Osteocyte (in vitro differentiated cells): ENCODE data around the gene ZCCHC24. TPM values are rescaled to one million over a fixed set of nuclear protein-coding genes. Genes with fewer than 3 reads are reported as not detected.

Experiments
- DNase-seq: peaks from one replicate; pipeline ENCODE4 v3.0.0; 2021; ENCODE audit warnings: mixed read lengths; ENCODE audit not compliant: unreplicated experiment; ENCODE audit errors: extremely low spot score
- H3K27ac Mint-ChIP-seq: one replicate; pipeline ENCODE4 v1.8.0; 2021; ENCODE audit warnings: mild to moderate bottlenecking, mixed read lengths; ENCODE audit not compliant: unreplicated experiment
- H3K27me3 Mint-ChIP-seq: one replicate; pipeline ENCODE4 v1.8.0; 2021; ENCODE audit warnings: mixed read lengths; ENCODE audit not compliant: unreplicated experiment
- H3K36me3 Mint-ChIP-seq: one replicate; pipeline ENCODE4 v1.8.0; 2021; ENCODE audit warnings: mixed read lengths; ENCODE audit not compliant: unreplicated experiment
- H3K4me1 Mint-ChIP-seq: one replicate; pipeline ENCODE4 v1.8.0; 2021; ENCODE audit warnings: mixed read lengths; ENCODE audit not compliant: unreplicated experiment
- H3K4me3 Mint-ChIP-seq: one replicate; pipeline ENCODE4 v1.8.0; 2021; ENCODE audit warnings: mild to moderate bottlenecking, moderate library complexity, mixed read lengths; ENCODE audit not compliant: unreplicated experiment
- H3K9me3 Mint-ChIP-seq: one replicate; pipeline ENCODE4 v1.8.0; 2021; ENCODE audit warnings: mixed read lengths; ENCODE audit not compliant: unreplicated experiment
- total RNA-seq: library from RNA; stranded (reverse); gene quantifications from 2 replicates; pipeline ENCODE4 v1.2.1, GENCODE V29; 2021
- TF ChIP-seq, protein P1 (sequence below): fragments of 200-600 bp; sonication (generic); IDR thresholded peaks from 2 replicates; pipeline ENCODE4 v1.5.0; 2021; ENCODE audit warnings: antibody characterized with exemption, mild to moderate bottlenecking, moderate library complexity

Gene ZCCHC24
- total RNA-seq, 1 donor from 2014 or later = 88.3 TPM

DNA sequence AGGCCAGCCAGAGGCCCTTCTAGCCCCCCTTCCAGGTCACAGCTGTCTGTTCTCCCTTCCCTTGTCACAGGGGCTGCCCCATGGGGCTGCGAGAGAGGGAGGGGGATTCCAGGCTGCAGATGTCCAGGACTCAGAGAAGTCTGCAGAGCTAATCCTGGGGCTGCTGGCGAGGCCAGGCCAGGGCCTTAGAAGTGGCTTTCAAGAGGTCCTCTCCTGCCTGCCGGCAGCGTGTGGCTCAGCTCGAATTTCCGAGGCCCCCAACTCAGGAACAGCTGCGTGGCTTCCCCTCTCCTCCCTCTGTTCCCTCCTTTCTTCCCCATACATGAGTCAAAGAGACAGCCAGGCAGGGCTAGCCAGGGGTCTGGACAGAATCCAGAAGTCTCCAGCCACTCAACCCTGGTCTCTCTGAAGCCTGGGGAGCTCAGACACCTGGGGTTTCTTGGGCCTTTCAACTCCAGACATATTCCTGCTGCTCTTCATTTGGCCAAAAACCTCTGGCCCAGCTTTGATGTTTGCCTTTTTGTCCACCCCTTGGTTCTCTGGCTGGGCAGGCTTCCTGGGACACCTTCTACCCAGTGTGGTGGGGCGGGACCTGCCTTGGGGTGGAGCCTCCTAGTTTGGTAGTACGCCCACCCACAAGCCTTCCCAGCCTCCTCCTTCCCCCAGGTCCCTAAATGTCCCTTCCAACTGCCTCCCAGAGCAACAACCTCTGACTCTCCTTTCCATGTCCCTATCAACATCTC, 45.1 kb upstream of the ZCCHC24 start:
- DNase-seq = no peak
- Mint-ChIP-seq H3K27me3 (peaks cover 2% of the 10 kb centered on the region), H3K4me1 (peaks cover 40% of the 10 kb centered on the region), H3K9me3 (no peaks in the 10 kb centered on the region), H3K36me3 (no peaks in the 10 kb centered on the region), H3K27ac (peak overlapping the region; percentile 50), H3K4me3 (no peak overlapping the region)
- TF ChIP-seq, protein P1, sequence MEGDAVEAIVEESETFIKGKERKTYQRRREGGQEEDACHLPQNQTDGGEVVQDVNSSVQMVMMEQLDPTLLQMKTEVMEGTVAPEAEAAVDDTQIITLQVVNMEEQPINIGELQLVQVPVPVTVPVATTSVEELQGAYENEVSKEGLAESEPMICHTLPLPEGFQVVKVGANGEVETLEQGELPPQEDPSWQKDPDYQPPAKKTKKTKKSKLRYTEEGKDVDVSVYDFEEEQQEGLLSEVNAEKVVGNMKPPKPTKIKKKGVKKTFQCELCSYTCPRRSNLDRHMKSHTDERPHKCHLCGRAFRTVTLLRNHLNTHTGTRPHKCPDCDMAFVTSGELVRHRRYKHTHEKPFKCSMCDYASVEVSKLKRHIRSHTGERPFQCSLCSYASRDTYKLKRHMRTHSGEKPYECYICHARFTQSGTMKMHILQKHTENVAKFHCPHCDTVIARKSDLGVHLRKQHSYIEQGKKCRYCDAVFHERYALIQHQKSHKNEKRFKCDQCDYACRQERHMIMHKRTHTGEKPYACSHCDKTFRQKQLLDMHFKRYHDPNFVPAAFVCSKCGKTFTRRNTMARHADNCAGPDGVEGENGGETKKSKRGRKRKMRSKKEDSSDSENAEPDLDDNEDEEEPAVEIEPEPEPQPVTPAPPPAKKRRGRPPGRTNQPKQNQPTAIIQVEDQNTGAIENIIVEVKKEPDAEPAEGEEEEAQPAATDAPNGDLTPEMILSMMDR = no peak

DNA sequence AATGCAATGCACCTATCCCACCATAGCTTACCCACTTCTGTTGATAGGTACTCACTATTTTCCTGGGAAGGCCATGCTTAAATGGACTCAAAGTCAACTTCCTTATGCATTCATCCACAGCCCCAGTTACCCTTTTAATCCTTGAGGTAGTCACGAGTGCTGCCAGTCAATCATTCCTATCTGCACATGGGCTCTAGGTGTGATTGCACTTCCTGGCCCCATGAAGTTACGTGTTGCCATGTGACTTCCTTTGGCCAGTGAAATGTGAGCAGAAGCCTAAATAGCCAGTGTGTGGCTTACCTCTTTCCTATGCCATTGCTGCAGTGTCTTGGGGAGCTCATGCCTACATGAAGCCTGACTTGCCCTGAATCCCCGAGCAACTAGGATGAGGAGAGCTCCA, 43.4 kb upstream of the ZCCHC24 start:
- peaks cover 1% of the 10 kb centered on the region for H3K27me3 Mint-ChIP-seq
- TF ChIP-seq, protein P1 = no peak
- H3K27ac Mint-ChIP-seq = peak overlapping the region; percentile 85
- H3K9me3 Mint-ChIP-seq = no peaks in the 10 kb centered on the region
- H3K36me3 Mint-ChIP-seq = no peaks in the 10 kb centered on the region
- no peak overlapping the region for H3K4me3 Mint-ChIP-seq
- H3K4me1 Mint-ChIP-seq = peaks cover 40% of the 10 kb centered on the region
- no peak for DNase-seq

DNA sequence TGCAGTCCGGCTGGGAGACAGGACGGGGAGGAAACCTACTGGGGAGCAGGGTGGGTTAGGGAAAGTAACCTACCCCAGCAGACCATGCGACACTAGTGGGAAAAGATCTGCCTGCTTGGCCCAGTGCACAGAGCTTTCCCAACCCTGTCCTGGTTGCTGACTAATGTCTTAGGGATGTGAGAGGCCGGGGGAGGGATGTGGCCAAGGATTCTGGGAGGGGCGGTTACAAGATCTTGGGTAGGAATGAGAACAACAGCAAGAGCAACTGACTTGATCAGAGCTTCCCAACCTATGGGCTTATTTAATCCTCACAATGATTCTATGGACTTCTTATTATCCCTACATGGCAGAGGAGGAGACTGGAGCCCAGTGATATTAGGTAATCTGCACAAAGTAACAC, 42.9 kb upstream of the ZCCHC24 start:
- TF ChIP-seq, protein P1 = no peak
- DNase-seq = peak; percentile 87
- no peaks in the 10 kb centered on the region for H3K27me3 Mint-ChIP-seq
- H3K27ac Mint-ChIP-seq = peak overlapping the region; percentile 85
- no peak overlapping the region for H3K4me3 Mint-ChIP-seq
- H3K9me3 Mint-ChIP-seq = no peaks in the 10 kb centered on the region
- H3K36me3 Mint-ChIP-seq = no peaks in the 10 kb centered on the region
- peaks cover 40% of the 10 kb centered on the region for H3K4me1 Mint-ChIP-seq

DNA sequence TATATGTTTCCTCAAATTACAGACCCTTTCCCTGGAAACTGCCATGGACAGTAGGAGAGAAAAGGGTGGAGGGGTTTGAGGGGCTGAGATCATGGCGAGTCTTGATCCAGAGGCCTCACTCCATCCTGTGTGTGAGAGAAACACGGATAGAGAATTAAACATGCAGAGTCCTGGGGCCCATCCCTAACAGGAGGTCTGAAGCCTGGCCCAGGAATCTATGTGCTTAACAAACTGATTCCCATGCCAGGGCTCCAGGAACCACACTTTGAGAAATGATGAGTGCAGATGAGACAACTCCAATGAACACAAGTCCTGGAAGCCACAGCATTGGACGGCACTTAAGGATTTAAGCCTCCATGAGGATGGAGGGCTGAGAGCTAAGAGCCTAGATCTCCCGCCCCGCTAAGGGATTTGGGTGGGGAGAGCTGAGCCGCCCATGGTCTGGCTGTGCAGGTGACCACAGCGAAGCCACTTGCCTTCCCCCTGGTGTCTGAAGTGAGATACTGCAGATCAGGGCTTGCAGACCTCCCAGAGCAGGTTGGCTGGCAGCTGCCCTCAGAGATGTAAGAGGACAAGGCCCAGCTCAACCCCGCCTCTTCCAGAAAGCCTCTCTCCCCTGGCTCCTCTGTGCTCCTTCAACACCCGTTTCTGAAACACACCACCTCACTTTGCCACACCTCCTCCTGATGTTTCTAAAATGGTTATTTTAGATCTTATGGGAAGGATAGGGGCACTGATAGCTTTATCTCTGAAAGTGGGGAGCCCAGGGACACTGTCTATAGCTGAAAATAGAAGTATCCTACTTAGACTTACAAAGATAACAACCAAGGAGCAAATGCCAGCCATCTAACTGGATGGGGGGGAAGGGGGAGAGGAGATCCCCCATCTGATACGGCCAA, 42.1 kb upstream of the ZCCHC24 start:
- Mint-ChIP-seq H3K27ac (peak overlapping the region; percentile 85), H3K36me3 (no peaks in the 10 kb centered on the region), H3K27me3 (no peaks in the 10 kb centered on the region), H3K9me3 (no peaks in the 10 kb centered on the region), H3K4me1 (peaks cover 40% of the 10 kb centered on the region), H3K4me3 (no peak overlapping the region)
- TF ChIP-seq, protein P1 = peak; percentile 64
- no peak for DNase-seq

DNA sequence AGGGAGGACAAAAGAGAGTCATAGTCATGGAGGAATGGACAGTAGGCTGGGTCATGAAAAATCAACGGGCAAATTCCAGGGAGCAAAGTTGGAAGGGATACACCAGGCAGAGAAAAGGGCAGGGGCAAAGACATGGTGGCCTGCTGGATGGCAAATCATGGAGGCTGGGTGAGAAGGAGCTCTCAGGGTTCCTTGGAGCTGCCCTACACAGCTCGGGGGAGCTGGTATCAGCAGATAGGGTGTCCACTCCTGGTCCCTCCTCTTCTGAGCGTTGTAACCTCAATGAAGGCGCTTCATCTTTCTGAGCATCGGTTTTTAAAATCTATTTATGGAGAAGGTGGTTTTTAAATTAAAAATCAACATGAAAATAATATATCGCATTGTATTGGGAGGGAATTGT, 39.1 kb upstream of the ZCCHC24 start:
- no peaks in the 10 kb centered on the region for H3K36me3 Mint-ChIP-seq
- TF ChIP-seq, protein P1 = no peak
- no peak for DNase-seq
- H3K9me3 Mint-ChIP-seq = no peaks in the 10 kb centered on the region
- no peak overlapping the region for H3K4me3 Mint-ChIP-seq
- no peaks in the 10 kb centered on the region for H3K27me3 Mint-ChIP-seq
- H3K4me1 Mint-ChIP-seq = peaks cover 36% of the 10 kb centered on the region
- H3K27ac Mint-ChIP-seq = no peak overlapping the region
